Erythroblast (primary cell): ENCODE data around the gene SLC35A3.

Source experiments
- GATA1 ChIP-seq: IDR thresholded peaks from 2 replicates; pipeline ENCODE4 v1.6.1; 2011; ENCODE audit warnings: low read depth, mild to moderate bottlenecking, control low read depth, low read length, moderate library complexity
- POLR2A ChIP-seq: IDR thresholded peaks from 2 replicates; pipeline ENCODE4 v1.6.1; 2011; ENCODE audit warnings: mild to moderate bottlenecking, low read length

- TF ChIP-seq POLR2A (no peak), GATA1 (no peak)
These were observed 4.0 kb upstream of the SLC35A3 start for GRCh38 chr1:99965646-99966375.
